Prostate gland (tissue), 2 donors: ENCODE results near the gene LRRIQ4.

Source experiments
- CTCF ChIP-seq, 4 experiments: fragments of 200-600 bp in 2 of 4; fragments of 450-650 bp in 2 of 4; sonication (generic) in 2 of 4; IDR thresholded peaks; 1 replicate in 3 of 4; 2 replicates in 1 of 4; pipeline ENCODE4 v1.5.1; 2016 to 2019; ENCODE audit warnings: antibody characterized with exemption in 4 of 4, mild to moderate bottlenecking in 2 of 4, moderate library complexity in 2 of 4
- POLR2AphosphoS5 ChIP-seq: sonication (generic); formaldehyde crosslinking; IDR thresholded peaks from one replicate; pipeline ENCODE4 v1.6.1; 2017; ENCODE audit warnings: antibody characterized with exemption

- TF ChIP-seq CTCF (IDR thresholded peaks at IDR 0.05) (no peak), POLR2AphosphoS5 (no peak)
These were observed 67.3 kb downstream of the LRRIQ4 start for GRCh38 chr3:169879845-169880575.
